Calu3 (cell line): ENCODE measurements around the gene HSPA1B. TPM values are rescaled to one million over a fixed set of nuclear protein-coding genes. Genes with fewer than 3 reads are reported as not detected.

Experiments used
- BruUV-seq: library from RNA; stranded (reverse); fragments of 400-500 nt; replicated peaks from 2 replicates; lab custom pipeline; 2021; lab: Mats Ljungman, UMichigan
- CTCF ChIA-PET: fragments of 300-600 bp; sonication (Branson Sonifier 250); formaldehyde crosslinking; loops from one replicate; lab custom pipeline; 2022; ENCODE audit warnings: antibody characterized with exemption; lab: Charles Lee
- DNase-seq: peaks from one replicate; pipeline ENCODE4 v3.0.0; 2022
- H3K27ac Mint-ChIP-seq: one replicate; pipeline ENCODE4 v1.8.0; 2022; ENCODE audit warnings: mixed read lengths; ENCODE audit not compliant: unreplicated experiment
- H3K27me3 Mint-ChIP-seq: one replicate; pipeline ENCODE4 v1.8.0; 2022; ENCODE audit warnings: mixed read lengths; ENCODE audit not compliant: unreplicated experiment
- H3K36me3 Mint-ChIP-seq: one replicate; pipeline ENCODE4 v1.8.0; 2022; ENCODE audit warnings: mild to moderate bottlenecking, moderate library complexity, mixed read lengths; ENCODE audit not compliant: insufficient read depth, unreplicated experiment
- H3K4me1 Mint-ChIP-seq: one replicate; pipeline ENCODE4 v1.8.0; 2022; ENCODE audit warnings: mild to moderate bottlenecking, low read depth, mixed read lengths; ENCODE audit not compliant: unreplicated experiment
- H3K4me3 Mint-ChIP-seq: one replicate; pipeline ENCODE4 v1.8.0; 2022; ENCODE audit warnings: mild to moderate bottlenecking, low read depth, moderate library complexity, mixed read lengths; ENCODE audit not compliant: unreplicated experiment
- H3K9me3 Mint-ChIP-seq: one replicate; pipeline ENCODE4 v1.8.0; 2022; ENCODE audit warnings: low read depth, mixed read lengths; ENCODE audit not compliant: unreplicated experiment
- CTCF ChIP-seq: fragments of 200-600 bp; IDR thresholded peaks from one replicate; pipeline ENCODE4 v1.8.0; 2022; ENCODE audit warnings: antibody characterized with exemption; ENCODE audit not compliant: unreplicated experiment
- intact Hi-C: fragments of 100-400 bp; cut with micrococcal nuclease; formaldehyde crosslinking; loops from one replicate; pipeline ENCODE4 v1.10.0; 2022; ENCODE audit not compliant: unreplicated experiment
- total RNA-seq: library from RNA; stranded (reverse); gene quantifications from 2 replicates; pipeline ENCODE4 v1.2.3, GENCODE V29; 2022

HSPA1B gene
- total RNA-seq, 1 experiment from 2014 or later = 705 TPM

GRCh38 chr6:31842053-31842452 is 14.5 kb downstream of the HSPA1B start:
- TF ChIP-seq CTCF = no peak
- no TSS peak for BruUV-seq
- intact Hi-C loops = no loop called here
- CTCF ChIA-PET = interaction anchor here (1.1 kb wide), 1 partner anchor 67 kb away, joined by 3 read pairs; no protein-coding TSS in a partner anchor
- no peak overlapping the region for H3K27ac Mint-ChIP-seq
- H3K4me3 Mint-ChIP-seq = no peak overlapping the region
- no peak for DNase-seq
- H3K4me1 Mint-ChIP-seq = peaks cover 22% of the 10 kb centered on the region
- no peaks in the 10 kb centered on the region for H3K27me3 Mint-ChIP-seq
- no peaks in the 10 kb centered on the region for H3K9me3 Mint-ChIP-seq
- peaks cover 86% of the 10 kb centered on the region for H3K36me3 Mint-ChIP-seq

- BruUV-seq = no TSS peak
- DNase-seq = no peak
- no peaks in the 10 kb centered on the region for H3K9me3 Mint-ChIP-seq
- CTCF ChIA-PET = interaction anchor here (0.6 kb wide), 2 partner anchors 30 to 90 kb away, joined by 4 to 8 read pairs; no protein-coding TSS in a partner anchor
- peaks cover 61% of the 10 kb centered on the region for H3K36me3 Mint-ChIP-seq
- intact Hi-C loops = no loop called here
- no peaks in the 10 kb centered on the region for H3K27me3 Mint-ChIP-seq
- no peak overlapping the region for H3K4me3 Mint-ChIP-seq
- H3K27ac Mint-ChIP-seq = no peak overlapping the region
- TF ChIP-seq CTCF = no peak
- peaks cover 6% of the 10 kb centered on the region for H3K4me1 Mint-ChIP-seq
These were observed 17.0 kb downstream of the HSPA1B start for GRCh38 chr6:31844507-31844906.

- Mint-ChIP-seq H3K36me3 (peaks cover 40% of the 10 kb centered on the region), H3K27me3 (no peaks in the 10 kb centered on the region), H3K9me3 (no peaks in the 10 kb centered on the region), H3K4me1 (peaks cover 13% of the 10 kb centered on the region), H3K27ac (no peak overlapping the region), H3K4me3 (no peak overlapping the region)
- intact Hi-C loops = no loop called here
- CTCF ChIA-PET = interaction anchor here (0.7 kb wide), 1 partner anchor 17 kb away, joined by 4 read pairs; no protein-coding TSS in a partner anchor
- no TSS peak for BruUV-seq
- DNase-seq = no peak
- no peak for TF ChIP-seq CTCF
These were observed 19.9 kb downstream of the HSPA1B start for GRCh38 chr6:31847276-31847978.

GRCh38 chr6:31850765-31851484 is 23.4 kb downstream of the HSPA1B start:
- Mint-ChIP-seq H3K36me3 (peaks cover 15% of the 10 kb centered on the region), H3K4me3 (no peak overlapping the region), H3K27me3 (no peaks in the 10 kb centered on the region), H3K9me3 (no peaks in the 10 kb centered on the region), H3K4me1 (peaks cover 12% of the 10 kb centered on the region), H3K27ac (no peak overlapping the region)
- intact Hi-C loops = no loop called here
- CTCF ChIA-PET = no interaction called here
- BruUV-seq = no TSS peak
- DNase-seq = no peak
- no peak for TF ChIP-seq CTCF
